ENCODE results near the gene ARSH. TPM values are rescaled to one million over a fixed set of nuclear protein-coding genes. Genes with fewer than 3 reads are reported as not detected.

The ARSH gene
- total RNA-seq, 4 donors from 2014 or later: 0.26 TPM; not detected in 3

DNA sequence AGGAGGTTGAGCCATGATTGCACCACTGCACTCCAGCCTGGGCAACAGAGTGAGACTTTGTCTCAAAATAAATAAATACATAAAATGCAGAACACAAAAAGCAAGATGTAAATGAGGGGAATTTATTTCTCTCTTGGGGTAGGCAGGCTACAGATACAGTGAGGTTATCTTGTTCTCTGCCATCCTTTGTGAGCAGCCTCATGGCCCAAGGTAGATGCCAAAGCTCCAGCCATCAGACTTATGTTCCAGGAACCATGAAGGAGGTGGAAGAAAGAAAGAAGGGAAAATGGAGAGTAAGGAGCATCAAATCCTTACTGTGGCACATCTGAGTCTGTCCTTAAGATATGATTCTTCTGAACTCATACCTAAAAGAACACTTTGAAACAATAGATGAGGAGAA is 11.1 kb downstream of the ARSH start:
- TF ChIP-seq POLR2A (IDR thresholded peaks at IDR 0.05): no peak
- TF ChIP-seq, protein P1, sequence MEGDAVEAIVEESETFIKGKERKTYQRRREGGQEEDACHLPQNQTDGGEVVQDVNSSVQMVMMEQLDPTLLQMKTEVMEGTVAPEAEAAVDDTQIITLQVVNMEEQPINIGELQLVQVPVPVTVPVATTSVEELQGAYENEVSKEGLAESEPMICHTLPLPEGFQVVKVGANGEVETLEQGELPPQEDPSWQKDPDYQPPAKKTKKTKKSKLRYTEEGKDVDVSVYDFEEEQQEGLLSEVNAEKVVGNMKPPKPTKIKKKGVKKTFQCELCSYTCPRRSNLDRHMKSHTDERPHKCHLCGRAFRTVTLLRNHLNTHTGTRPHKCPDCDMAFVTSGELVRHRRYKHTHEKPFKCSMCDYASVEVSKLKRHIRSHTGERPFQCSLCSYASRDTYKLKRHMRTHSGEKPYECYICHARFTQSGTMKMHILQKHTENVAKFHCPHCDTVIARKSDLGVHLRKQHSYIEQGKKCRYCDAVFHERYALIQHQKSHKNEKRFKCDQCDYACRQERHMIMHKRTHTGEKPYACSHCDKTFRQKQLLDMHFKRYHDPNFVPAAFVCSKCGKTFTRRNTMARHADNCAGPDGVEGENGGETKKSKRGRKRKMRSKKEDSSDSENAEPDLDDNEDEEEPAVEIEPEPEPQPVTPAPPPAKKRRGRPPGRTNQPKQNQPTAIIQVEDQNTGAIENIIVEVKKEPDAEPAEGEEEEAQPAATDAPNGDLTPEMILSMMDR (IDR thresholded peaks at IDR 0.05): no peak

DNA sequence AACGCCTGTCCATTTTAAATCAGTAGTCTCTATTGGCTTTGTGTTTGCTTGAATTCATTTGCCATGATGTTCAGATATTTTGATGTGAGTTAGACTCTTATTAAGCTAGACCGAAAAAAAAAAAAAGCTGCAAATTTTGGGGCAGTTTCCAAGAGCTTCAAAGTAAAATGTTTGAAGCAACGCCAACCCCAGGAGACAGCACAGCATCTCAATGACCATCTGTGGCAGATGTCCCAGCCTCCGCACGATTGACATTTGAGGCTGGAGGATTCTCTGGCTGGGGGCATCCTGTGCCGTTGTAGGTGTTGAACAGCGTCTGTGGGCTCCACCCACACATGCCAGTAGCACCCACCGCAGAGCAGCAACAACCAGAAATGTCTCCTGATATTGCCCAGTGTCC is 17.8 kb downstream of the ARSH start:
- no peaks in the 10 kb centered on the region for H3K36me3 ChIP-seq
- no peak for DNase-seq
- WGBS, 2 donors: 73 to 77% methylated on average over 8 of the region's 8 CpGs
- H3K9me3 ChIP-seq: no peaks in the 10 kb centered on the region
- no peak overlapping the region for H3K27ac ChIP-seq
- H3K4me3 ChIP-seq: no peak overlapping the region
- H3K27me3 ChIP-seq: no peaks in the 10 kb centered on the region
- H3K4me1 ChIP-seq: peaks cover 0 to 6% (median 0%) of the 10 kb centered on the region in 3 donors
- intact Hi-C loops (cut with DNase I): no loop called here
- TF ChIP-seq POLR2A (IDR thresholded peaks at IDR 0.05): no peak
- TF ChIP-seq, protein P1 (IDR thresholded peaks at IDR 0.05): no peak

More for the DNA sequence above, 11.1 kb downstream of the ARSH start:
- Histone ChIP-seq H3K27ac (no peak overlapping the region), H3K36me3 (no peaks in the 10 kb centered on the region), H3K4me1 (no peaks in the 10 kb centered on the region), H3K9me3 (no peaks in the 10 kb centered on the region), H3K27me3 (no peaks in the 10 kb centered on the region), H3K4me3 (no peak overlapping the region)
- intact Hi-C loops (cut with DNase I): no loop called here
- DNase-seq: no peak

DNA sequence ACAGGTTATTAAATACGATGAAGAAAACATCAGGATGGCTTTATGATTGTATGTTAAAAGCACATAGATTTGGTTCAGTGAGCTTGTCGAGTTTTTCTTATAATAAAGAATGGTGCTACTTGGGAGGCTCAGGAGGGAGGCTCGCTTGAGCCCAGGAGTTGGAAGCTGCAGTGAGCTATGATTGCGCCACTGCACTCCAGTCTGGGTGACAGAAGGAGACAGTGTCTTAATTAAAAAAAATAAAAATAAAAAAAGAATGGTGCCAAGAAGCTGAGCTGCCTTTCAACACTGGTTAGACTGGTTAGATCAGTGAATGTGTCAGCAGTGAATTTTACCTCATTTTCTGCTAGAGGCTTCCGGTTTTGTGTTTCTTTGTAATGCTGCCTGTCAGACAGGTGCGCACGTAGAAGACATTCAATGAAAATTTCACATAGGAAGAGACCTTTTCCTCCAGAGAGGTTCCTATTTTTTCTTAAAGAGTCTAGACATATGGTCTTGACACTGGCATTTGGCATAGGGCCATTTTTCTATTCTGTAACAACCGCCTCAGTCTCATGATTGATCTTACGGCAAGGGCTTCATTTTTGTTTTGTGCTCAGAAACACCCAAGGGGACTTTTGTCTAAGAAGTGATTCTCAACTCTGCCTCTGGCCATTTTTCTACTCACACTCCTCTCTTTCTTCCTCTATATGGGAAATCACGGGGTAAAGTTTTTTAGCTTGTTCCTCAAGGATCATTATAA is 19.9 kb downstream of the ARSH start:
- H3K36me3 ChIP-seq: no peaks in the 10 kb centered on the region
- TF ChIP-seq POLR2A (IDR thresholded peaks at IDR 0.05): no peak
- TF ChIP-seq, protein P1 (IDR thresholded peaks at IDR 0.05): no peak
- H3K4me3 ChIP-seq: no peak overlapping the region
- peak overlapping the region in 3 of 4 donors; percentile 34 to 77 (median 75) for H3K27ac ChIP-seq
- intact Hi-C loops (cut with DNase I): no loop called here
- no peak for DNase-seq
- H3K9me3 ChIP-seq: no peaks in the 10 kb centered on the region
- WGBS, 2 donors: 30 to 40% methylated on average over 10 of the region's 10 CpGs
- peaks cover 0 to 6% (median 0%) of the 10 kb centered on the region in 3 donors for H3K4me1 ChIP-seq
- no peaks in the 10 kb centered on the region for H3K27me3 ChIP-seq

DNA sequence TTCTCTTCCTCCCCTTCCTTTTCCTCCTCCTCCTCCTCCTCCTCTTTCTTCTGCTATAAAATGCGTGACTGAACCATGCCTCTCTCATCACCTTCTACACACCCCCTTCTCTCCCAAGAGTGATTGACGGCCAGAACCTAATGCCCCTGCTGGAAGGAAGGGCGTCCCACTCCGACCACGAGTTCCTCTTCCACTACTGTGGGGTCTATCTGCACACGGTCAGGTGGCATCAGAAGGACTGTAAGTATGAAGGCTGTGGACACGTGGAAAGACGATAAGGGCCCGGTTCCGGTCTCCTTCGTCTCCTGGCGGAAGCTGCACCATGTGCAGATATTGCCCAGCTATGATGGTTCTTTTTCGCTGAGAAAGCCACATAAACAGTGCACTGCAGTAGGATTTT is 22.8 kb downstream of the ARSH start:
- H3K27ac ChIP-seq: no peak overlapping the region
- no peak for DNase-seq
- no peaks in the 10 kb centered on the region for H3K27me3 ChIP-seq
- no peak for TF ChIP-seq POLR2A (IDR thresholded peaks at IDR 0.05)
- TF ChIP-seq, protein P1 (IDR thresholded peaks at IDR 0.05): no peak
- WGBS, 2 donors: 70 to 72% methylated on average over 11 to 13 of the region's 13 CpGs
- H3K36me3 ChIP-seq: no peaks in the 10 kb centered on the region
- intact Hi-C loops (cut with DNase I): no loop called here
- H3K4me1 ChIP-seq: peaks cover 0 to 6% (median 0%) of the 10 kb centered on the region in 3 donors
- no peaks in the 10 kb centered on the region for H3K9me3 ChIP-seq
- H3K4me3 ChIP-seq: no peak overlapping the region

DNA sequence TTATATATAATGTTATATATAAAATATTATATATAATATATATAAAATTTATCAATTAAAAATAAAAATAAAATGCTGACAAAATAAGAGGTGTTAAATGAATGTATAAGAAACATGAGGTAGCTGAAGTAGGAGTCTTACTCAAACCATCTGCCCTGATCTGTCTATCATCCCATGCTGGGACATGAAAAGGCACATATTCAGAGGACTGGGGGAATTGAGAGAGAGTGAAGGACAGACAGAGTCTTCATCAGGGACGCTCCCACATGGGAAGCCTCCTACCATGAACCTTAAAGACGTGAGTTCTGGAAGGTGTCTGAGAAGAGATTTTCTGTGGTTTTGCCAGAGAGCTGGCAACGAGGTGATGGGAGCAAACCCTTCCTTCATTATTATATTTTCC is 30.9 kb downstream of the ARSH start:
- no peaks in the 10 kb centered on the region for H3K27me3 ChIP-seq
- intact Hi-C loops (cut with DNase I): no loop called here
- 63 to 75% methylated on average over 3 of the region's 3 CpGs for WGBS, 2 donors
- no peak overlapping the region for H3K4me3 ChIP-seq
- no peak for TF ChIP-seq POLR2A (IDR thresholded peaks at IDR 0.05)
- TF ChIP-seq, protein P1 (IDR thresholded peaks at IDR 0.05): no peak
- H3K36me3 ChIP-seq: no peaks in the 10 kb centered on the region
- no peak overlapping the region for H3K27ac ChIP-seq
- DNase-seq: no peak
- H3K4me1 ChIP-seq: no peaks in the 10 kb centered on the region
- no peaks in the 10 kb centered on the region for H3K9me3 ChIP-seq

Data from esophagus squamous epithelium (tissue), 5 donors.